ENCODE data around the gene BEND6.

BEND6 gene

GRCh38 chr6:56930846-56931245, 24.1 kb upstream of the BEND6 start:
- no peak for TF ChIP-seq CTCF (IDR thresholded peaks at IDR 0.05; ENCODE audit: low read depth, low read length)
- in situ Hi-C loops (cut with HindIII; ENCODE audit: low sequenced_read_pairs) = no loop called here
- no peak overlapping the region for H3K4me3 ChIP-seq (ENCODE audit: low read depth, low read length)
- DNase-seq (ENCODE audit: low read depth, low spot score) = no peak

- in situ Hi-C loops (cut with HindIII; ENCODE audit: low sequenced_read_pairs) = no loop called here
- no peak overlapping the region for H3K4me3 ChIP-seq (ENCODE audit: low read depth, low read length)
- no peak for DNase-seq (ENCODE audit: low read depth, low spot score)
- no peak for TF ChIP-seq CTCF (IDR thresholded peaks at IDR 0.05; ENCODE audit: low read depth, low read length)
Measured at GRCh38 chr6:56932910-56933477, 21.9 kb upstream of the BEND6 start.

GRCh38 chr6:56933650-56934049, 21.3 kb upstream of the BEND6 start:
- DNase-seq (ENCODE audit: low read depth, low spot score) = no peak
- H3K4me3 ChIP-seq (ENCODE audit: low read depth, low read length) = no peak overlapping the region
- in situ Hi-C loops (cut with HindIII; ENCODE audit: low sequenced_read_pairs) = no loop called here
- TF ChIP-seq CTCF (IDR thresholded peaks at IDR 0.05; ENCODE audit: low read depth, low read length) = no peak

GRCh38 chr6:56934876-56935275, 20.0 kb upstream of the BEND6 start:
- in situ Hi-C loops (cut with HindIII; ENCODE audit: low sequenced_read_pairs) = no loop called here
- H3K4me3 ChIP-seq (ENCODE audit: low read depth, low read length) = no peak overlapping the region
- TF ChIP-seq CTCF (IDR thresholded peaks at IDR 0.05; ENCODE audit: low read depth, low read length) = no peak
- no peak for DNase-seq (ENCODE audit: low read depth, low spot score)

- in situ Hi-C loops (cut with HindIII; ENCODE audit: low sequenced_read_pairs) = no loop called here
- TF ChIP-seq CTCF (IDR thresholded peaks at IDR 0.05; ENCODE audit: low read depth, low read length) = no peak
- H3K4me3 ChIP-seq (ENCODE audit: low read depth, low read length) = no peak overlapping the region
- DNase-seq (ENCODE audit: low read depth, low spot score) = no peak
Measured at GRCh38 chr6:56936466-56936865, 18.4 kb upstream of the BEND6 start.

GRCh38 chr6:56938649-56939191, 16.2 kb upstream of the BEND6 start:
- in situ Hi-C loops (cut with HindIII; ENCODE audit: low sequenced_read_pairs) = no loop called here
- peak; percentile 99 for DNase-seq (ENCODE audit: low read depth, low spot score)
- no peak overlapping the region for H3K4me3 ChIP-seq (ENCODE audit: low read depth, low read length)
- no peak for TF ChIP-seq CTCF (IDR thresholded peaks at IDR 0.05; ENCODE audit: low read depth, low read length)
